B cell (primary cell): Measurements from ENCODE around the gene TUBG1. TPM values are rescaled to one million over a fixed set of nuclear protein-coding genes. Genes with fewer than 3 reads are reported as not detected.

ENCODE experiments used
- ATAC-seq: fragments of 200-7000 bp; cut with Tn5 transposase; one replicate; pipeline ENCODE4 v1.10.0; 2021; ENCODE audit warnings: low read depth, mild to moderate bottlenecking, moderate number of reproducible peaks, moderate library complexity
- CTCF ChIA-PET: fragments of 350-600 bp; sonication (Branson Sonifier 250); formaldehyde crosslinking; loops from one replicate; lab custom pipeline; 2021; ENCODE audit warnings: antibody characterized with exemption, inconsistent platforms; lab: Charles Lee
- POLR2A ChIA-PET: fragments of 350-600 bp; sonication (Branson Sonifier 250); formaldehyde crosslinking; loops from one replicate; lab custom pipeline; 2021; ENCODE audit warnings: antibody characterized with exemption; lab: Charles Lee
- DNase-seq: peaks from one replicate; pipeline ENCODE4 v3.0.0; 2013
- H2AFZ ChIP-seq: 2 replicates; pipeline ENCODE4 v1.6.1; 2012; ENCODE audit warnings: mild to moderate bottlenecking, low read depth, low read length; ENCODE audit not compliant: insufficient read depth, poor library complexity, severe bottlenecking
- H3K27ac ChIP-seq, 2 donors: 1 replicate in 1 of 2; 2 replicates in 1 of 2; pipeline ENCODE4 v1.5.1; 2012 to 2013; ENCODE audit warnings: low read length in 2 of 2, mild to moderate bottlenecking in 2 of 2, moderate library complexity in 1 of 2
- H3K27me3 ChIP-seq, 4 experiments: fragments of 200-600 bp in 1 of 4; sonication (generic) in 1 of 4; replicated peaks in 1 of 4; 1 replicate in 2 of 4; 2 replicates in 2 of 4; pipeline versions ENCODE4 v1.6.1 to v1.7.0; 2013 to 2016; ENCODE audit warnings: low read length in 3 of 4, mild to moderate bottlenecking in 2 of 4, mixed read lengths in 1 of 4, moderate library complexity in 1 of 4; ENCODE audit not compliant: insufficient read depth in 4 of 4, control insufficient read depth in 3 of 4; ENCODE audit errors: control extremely low read depth in 1 of 4
- H3K36me3 ChIP-seq, 2 experiments: replicated peaks in 1 of 2; 1 replicate in 1 of 2; 2 replicates in 1 of 2; pipeline versions ENCODE4 v1.6.1 to v1.7.1; 2013; ENCODE audit warnings: low read length in 1 of 2; ENCODE audit not compliant: insufficient read depth in 2 of 2, control insufficient read depth in 1 of 2; ENCODE audit errors: control extremely low read depth in 1 of 2, extremely low read depth in 1 of 2
- H3K4me1 ChIP-seq, 2 donors: fragments of 200-600 bp in 1 of 2; sonication (generic) in 1 of 2; 1 replicate in 1 of 2; 2 replicates in 1 of 2; pipeline versions ENCODE4 v1.5.1 to v1.6.1; 2013 to 2017; ENCODE audit warnings: low read length in 2 of 2; ENCODE audit not compliant: control insufficient read depth in 2 of 2, insufficient read depth in 2 of 2
- H3K4me2 ChIP-seq: replicated peaks from 2 replicates; pipeline ENCODE3; 2012; ENCODE audit warnings: mild to moderate bottlenecking, low read depth, low read length; ENCODE audit not compliant: poor library complexity, severe bottlenecking
- H3K4me3 ChIP-seq, 5 experiments: fragments of 200-600 bp in 1 of 5; sonication (generic) in 1 of 5; 1 replicate in 3 of 5; 2 replicates in 2 of 5; pipeline versions ENCODE4 v1.5.1 to v1.7.0; 2011 to 2016; ENCODE audit warnings: low read length in 4 of 5, mild to moderate bottlenecking in 4 of 5, low read depth in 2 of 5, control low read depth in 1 of 5, moderate library complexity in 1 of 5; ENCODE audit not compliant: insufficient read depth in 1 of 5; ENCODE audit errors: control extremely low read depth in 1 of 5, extremely low read depth in 1 of 5
- H3K79me2 ChIP-seq: fragments of 200-600 bp; sonication (generic); one replicate; pipeline ENCODE4 v1.6.0; 2016; ENCODE audit warnings: low read length; ENCODE audit not compliant: control insufficient read depth, insufficient read depth
- H3K9ac ChIP-seq: fragments of 200-600 bp; sonication (generic); 2 replicates; pipeline ENCODE4 v1.6.1; 2017; ENCODE audit warnings: mild to moderate bottlenecking, low read length, moderate library complexity
- H3K9me3 ChIP-seq, 3 donors: one replicate each; pipeline versions ENCODE4 v1.6.1 to v1.7.1; 2013; ENCODE audit warnings: low read length in 2 of 3; ENCODE audit not compliant: control insufficient read depth in 2 of 3, insufficient read depth in 1 of 3; ENCODE audit errors: control extremely low read depth in 1 of 3
- H4K20me1 ChIP-seq: 2 replicates; pipeline ENCODE4 v1.6.0; 2012; ENCODE audit warnings: mild to moderate bottlenecking, low read length; ENCODE audit not compliant: insufficient read depth, control insufficient read depth, poor library complexity, severe bottlenecking
- H3K27ac Mint-ChIP-seq: one replicate; pipeline ENCODE4 v1.8.0; 2021; ENCODE audit warnings: mixed read lengths
- H3K27me3 Mint-ChIP-seq: one replicate; pipeline ENCODE4 v1.8.0; 2021; ENCODE audit warnings: mixed read lengths
- H3K4me1 Mint-ChIP-seq: one replicate; pipeline ENCODE4 v1.8.0; 2021; ENCODE audit warnings: mixed read lengths
- H3K4me3 Mint-ChIP-seq: one replicate; pipeline ENCODE4 v1.8.0; 2021; ENCODE audit warnings: mixed read lengths
- H3K9me3 Mint-ChIP-seq: one replicate; pipeline ENCODE4 v1.8.0; 2022; ENCODE audit warnings: mixed read lengths; ENCODE audit not compliant: insufficient read depth
- CTCF ChIP-seq: fragments of 200-600 bp; IDR thresholded peaks from one replicate; pipeline ENCODE4 v1.8.0; 2022; ENCODE audit warnings: antibody characterized with exemption, mild to moderate bottlenecking
- EZH2 ChIP-seq: IDR thresholded peaks from 2 replicates; pipeline ENCODE4 v1.6.1; 2012; ENCODE audit warnings: borderline replicate concordance, low read depth, mild to moderate bottlenecking, moderate library complexity, low read length; ENCODE audit not compliant: insufficient read depth, poor library complexity, severe bottlenecking
- WGBS: methylation state at CpG from one replicate; pipeline ENCODE4 v1.1.5; 2013; ENCODE audit warnings: missing lambda C conversion rate; ENCODE audit not compliant: insufficient coverage; 5-methylcytosine and 5-hydroxymethylcytosine counted together
- intact Hi-C: fragments of 100-400 bp; cut with micrococcal nuclease; formaldehyde crosslinking; loops from one replicate; pipeline ENCODE4 v1.10.0; 2022
- polyA plus RNA-seq: library from polyadenylated mRNA; depleted of rRNA; stranded (reverse); fragments of >200 nt; gene quantifications from 2 replicates; pipeline ENCODE4 v1.2.3, GENCODE V29; 2012
- total RNA-seq, 2 donors: library from RNA; stranded (reverse); fragments of 120-200 nt in 1 of 2; gene quantifications; 1 replicate in 1 of 2; 2 replicates in 1 of 2; pipeline versions ENCODE4 v1.2.3 to v1.2.4, GENCODE V29; 2013 to 2022

Gene TUBG1
- total and polyA plus RNA-seq, 2 donors (not counting 1 experiment from before 2014, with no cell fraction given): 17.2 to 19.5 TPM

DNA sequence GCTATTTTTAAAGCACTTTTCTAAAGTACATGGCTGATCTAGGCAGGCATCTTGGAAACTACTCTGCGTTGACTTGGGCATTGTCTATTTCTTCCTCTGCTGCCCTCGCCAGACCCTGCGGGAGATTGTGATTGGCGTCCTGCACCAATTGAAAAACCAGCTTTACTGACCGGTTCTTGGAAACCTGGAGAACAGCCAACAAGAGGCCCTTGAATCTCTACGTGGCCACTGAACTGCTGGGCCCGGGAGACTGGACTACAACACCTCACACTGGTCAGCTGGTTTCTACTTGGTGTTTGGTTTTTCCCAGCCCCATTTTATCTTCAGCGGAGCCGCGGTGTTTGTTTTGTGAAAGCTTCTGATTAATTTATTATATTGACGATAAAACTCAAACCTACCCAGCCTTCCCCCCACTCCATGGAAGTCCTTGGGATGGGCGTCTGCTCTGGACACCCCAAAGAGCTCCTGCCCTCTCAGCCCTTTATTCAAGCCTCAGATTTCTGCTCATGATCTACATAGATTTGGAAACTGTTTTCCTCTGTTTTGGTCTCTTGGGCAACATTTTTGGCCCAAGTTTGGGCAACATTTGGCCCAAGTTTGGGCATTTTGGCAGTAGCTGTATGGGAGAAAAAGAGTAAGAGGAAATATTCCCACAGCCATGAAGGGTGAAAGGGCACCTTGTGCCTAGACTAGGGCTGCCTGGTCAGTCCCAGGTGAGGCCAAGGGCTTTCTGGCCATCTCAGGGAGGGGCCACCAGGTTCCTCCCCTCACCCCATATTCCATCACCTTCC is 37.9 kb upstream of the TUBG1 start:
- ChIA-PET CTCF (interaction anchor here (0.7 kb wide), 1 partner anchor 137 kb away, joined by 4 read pairs; no protein-coding TSS in a partner anchor), POLR2A (no interaction called here)
- H3K4me2 ChIP-seq: no peak overlapping the region
- DNase-seq (no peak), ATAC-seq (no peak)
- H2AFZ ChIP-seq: no peak overlapping the region
- peaks cover 7 to 52% of the 10 kb centered on the region in 2 experiments for H3K36me3 ChIP-seq
- no peak overlapping the region for H3K9ac ChIP-seq
- H3K27me3 Mint-ChIP-seq: no peaks in the 10 kb centered on the region
- H3K79me2 ChIP-seq: peaks cover 23% of the 10 kb centered on the region
- H3K4me3 ChIP-seq: no peak overlapping the region
- H3K27ac ChIP-seq: no peak overlapping the region
- H3K4me1 ChIP-seq: peaks cover 6 to 23% of the 10 kb centered on the region in 2 donors
- no peaks in the 10 kb centered on the region for H3K27me3 ChIP-seq
- WGBS: 97% methylated on average over 7 of the region's 12 CpGs
- intact Hi-C loops: loop anchor here (10.0 kb wide), 1 partner anchor 423 kb away; the partner anchor contains the start of gene RPL27
- peaks cover 29% of the 10 kb centered on the region for H3K4me1 Mint-ChIP-seq
- no peak for TF ChIP-seq EZH2
- TF ChIP-seq CTCF: no peak
- no peak overlapping the region for H3K4me3 Mint-ChIP-seq
- no peak overlapping the region for H3K27ac Mint-ChIP-seq
- no peaks in the 10 kb centered on the region for H3K9me3 Mint-ChIP-seq
- H3K9me3 ChIP-seq: no peaks in the 10 kb centered on the region
- H4K20me1 ChIP-seq: peaks cover 13% of the 10 kb centered on the region

GRCh38 chr17:42573095-42573494 is 36.4 kb upstream of the TUBG1 start:
- no peak overlapping the region for H3K27ac Mint-ChIP-seq
- peaks cover 6 to 26% of the 10 kb centered on the region in 2 donors for H3K4me1 ChIP-seq
- TF ChIP-seq EZH2: no peak
- DNase-seq (no peak), ATAC-seq (no peak)
- POLR2A ChIA-PET: interaction anchor here (0.5 kb wide), 1 partner anchor 9 kb away, joined by 5 read pairs; no protein-coding TSS in a partner anchor
- no peaks in the 10 kb centered on the region for H3K9me3 Mint-ChIP-seq
- H2AFZ ChIP-seq: no peak overlapping the region
- no peak overlapping the region for H3K4me2 ChIP-seq
- H3K4me1 Mint-ChIP-seq: peaks cover 30% of the 10 kb centered on the region
- intact Hi-C loops: loop anchor here (10.0 kb wide), 1 partner anchor 422 kb away; the partner anchor contains the start of gene RPL27
- no peak overlapping the region for H3K4me3 Mint-ChIP-seq
- no peaks in the 10 kb centered on the region for H3K9me3 ChIP-seq
- H3K4me3 ChIP-seq: no peak overlapping the region
- peaks cover 9% of the 10 kb centered on the region for H3K79me2 ChIP-seq
- CTCF ChIA-PET: no interaction called here
- peaks cover 7 to 52% of the 10 kb centered on the region in 2 experiments for H3K36me3 ChIP-seq
- peaks cover 13% of the 10 kb centered on the region for H4K20me1 ChIP-seq
- H3K27me3 Mint-ChIP-seq: no peaks in the 10 kb centered on the region
- no peaks in the 10 kb centered on the region for H3K27me3 ChIP-seq
- no peak overlapping the region for H3K27ac ChIP-seq
- H3K9ac ChIP-seq: no peak overlapping the region
- WGBS: 92% methylated on average over 4 of the region's 4 CpGs
